GM23338 (cell line): ENCODE data around the gene NEFH. TPM values are rescaled to one million over a fixed set of nuclear protein-coding genes. Genes with fewer than 3 reads are reported as not detected.

Experiments
- ATAC-seq: fragments of 200-7000 bp; cut with Tn5 transposase; 3 replicates; pipeline ENCODE4 v1.9.1; 2020
- DNase-seq: peaks from one replicate; pipeline ENCODE4 v3.0.0-alpha.2; 2015; ENCODE audit warnings: low spot score
- H2AFZ ChIP-seq: fragments of 200-600 bp; sonication (generic); 2 replicates; pipeline ENCODE4 v1.8.0; 2016; ENCODE audit warnings: antibody characterized with exemption, mild to moderate bottlenecking, moderate library complexity
- H3F3A ChIP-seq: fragments of 200-600 bp; sonication (generic); replicated peaks from 2 replicates; pipeline ENCODE4 v1.8.0; 2017; ENCODE audit warnings: antibody characterized with exemption, mixed run types, low read depth
- H3K27ac ChIP-seq: fragments of 200-600 bp; sonication (generic); 2 replicates; pipeline ENCODE4 v1.6.1; 2016; ENCODE audit warnings: low read depth
- H3K27me3 ChIP-seq: fragments of 200-600 bp; sonication (generic); 2 replicates; pipeline ENCODE4 v1.8.0; 2016; ENCODE audit warnings: mild to moderate bottlenecking, mixed run types, moderate library complexity; ENCODE audit not compliant: insufficient read depth
- H3K36me3 ChIP-seq: fragments of 200-600 bp; sonication (generic); 2 replicates; pipeline ENCODE4 v1.8.0; 2016; ENCODE audit warnings: mild to moderate bottlenecking; ENCODE audit not compliant: insufficient read depth
- H3K4me1 ChIP-seq: fragments of 200-600 bp; sonication (generic); 2 replicates; pipeline ENCODE4 v1.8.0; 2016; ENCODE audit warnings: mild to moderate bottlenecking, moderate library complexity; ENCODE audit not compliant: insufficient read depth
- H3K4me2 ChIP-seq: fragments of 200-600 bp; sonication (generic); 2 replicates; pipeline ENCODE4 v1.7.1; 2017; ENCODE audit warnings: mixed run types
- H3K4me3 ChIP-seq: fragments of 200-600 bp; sonication (generic); 2 replicates; pipeline ENCODE4 v1.6.1; 2016; ENCODE audit warnings: mixed run types
- H3K79me2 ChIP-seq: fragments of 200-600 bp; sonication (generic); replicated peaks from 2 replicates; pipeline ENCODE4 v1.8.0; 2017; ENCODE audit warnings: mild to moderate bottlenecking; ENCODE audit not compliant: insufficient read depth
- H3K9me2 ChIP-seq: fragments of 200-600 bp; sonication (generic); 2 replicates; pipeline ENCODE4 v1.8.0; 2017; ENCODE audit not compliant: insufficient read depth
- H4K20me1 ChIP-seq: fragments of 200-600 bp; sonication (generic); replicated peaks from 2 replicates; pipeline ENCODE4 v1.8.0; 2017; ENCODE audit warnings: mild to moderate bottlenecking; ENCODE audit not compliant: insufficient read depth
- H3K27ac Mint-ChIP-seq: 2 replicates; pipeline ENCODE4 v1.8.0; 2020; ENCODE audit warnings: inconsistent platforms, mild to moderate bottlenecking, moderate library complexity, mixed read lengths
- H3K27me3 Mint-ChIP-seq: 3 replicates; pipeline ENCODE4 v1.8.0; 2022; ENCODE audit warnings: low read depth, mild to moderate bottlenecking, moderate library complexity, mixed read lengths, inconsistent platforms; ENCODE audit not compliant: insufficient read depth, poor library complexity
- H3K36me3 Mint-ChIP-seq: 3 replicates; pipeline ENCODE4 v1.8.0; 2021; ENCODE audit warnings: low read depth, mild to moderate bottlenecking, inconsistent platforms, moderate library complexity, mixed read lengths
- H3K4me1 Mint-ChIP-seq: 3 replicates; pipeline ENCODE4 v1.8.0; 2020; ENCODE audit warnings: mild to moderate bottlenecking, inconsistent platforms, mixed read lengths
- H3K4me3 Mint-ChIP-seq: 3 replicates; pipeline ENCODE4 v1.8.0; 2021; ENCODE audit warnings: moderate library complexity, mild to moderate bottlenecking, inconsistent platforms, mixed read lengths
- H3K9me3 Mint-ChIP-seq: 3 replicates; pipeline ENCODE4 v1.8.0; 2020; ENCODE audit warnings: moderate library complexity, mild to moderate bottlenecking, inconsistent platforms, mixed read lengths
- CTCF ChIP-seq, 2 experiments: fragments of 200-600 bp in 1 of 2; sonication (generic) in 1 of 2; conservative IDR thresholded peaks; 2 replicates each; pipeline versions ENCODE4 v1.5.1 to v1.6.1; 2016 to 2017; ENCODE audit warnings: antibody characterized with exemption in 2 of 2, low read depth in 2 of 2, mild to moderate bottlenecking in 2 of 2, moderate library complexity in 1 of 2
- EZH2 ChIP-seq: fragments of 200-600 bp; sonication (generic); IDR thresholded peaks from one replicate; pipeline ENCODE4 v1.8.0; 2017; ENCODE audit warnings: antibody characterized with exemption, mild to moderate bottlenecking, low read depth; ENCODE audit not compliant: unreplicated experiment
- EZH2phosphoT487 ChIP-seq: fragments of 200-600 bp; sonication (generic); IDR thresholded peaks from one replicate; pipeline ENCODE4 v1.8.1; 2018; ENCODE audit warnings: antibody characterized with exemption; ENCODE audit not compliant: unreplicated experiment
- JUNB ChIP-seq: IDR thresholded peaks from one replicate; pipeline ENCODE4 v1.6.1; 2016; ENCODE audit warnings: antibody characterized with exemption; ENCODE audit not compliant: unreplicated experiment
- REST ChIP-seq: IDR thresholded peaks from one replicate; pipeline ENCODE4 v1.6.1; 2018; ENCODE audit warnings: antibody characterized with exemption; ENCODE audit not compliant: unreplicated experiment
- ZNF331 ChIP-seq: fragments of 250-450 bp; sonication (Bioruptor Pico); IDR thresholded peaks from 2 replicates; pipeline ENCODE4 v1.5.0; 2020; ENCODE audit warnings: low read depth, mild to moderate bottlenecking, moderate library complexity
- polyA plus RNA-seq: library from polyadenylated mRNA; unstranded; fragments of >200 nt; fragmentation: Nextera tagmentation; extraction: Ambion mirVana; gene quantifications from 2 replicates; pipeline ENCODE4 v1.2.1, GENCODE V29; 2016
- total RNA-seq: library from RNA; depleted of rRNA; stranded (reverse); fragments of >200 nt; shearing (Covaris generic); gene quantifications from 2 replicates; pipeline ENCODE4 v1.2.3, GENCODE V29; 2014

The NEFH gene
- total and polyA plus RNA-seq, 2 experiments from 2014 or later, result 2.4 to 6.3 TPM

- Histone ChIP-seq H3K9me2 (no peaks in the 10 kb centered on the region), H3K4me1 (peaks cover 21% of the 10 kb centered on the region), H3K27ac (no peak overlapping the region), H2AFZ (no peak overlapping the region), H3K36me3 (no peaks in the 10 kb centered on the region), H3F3A (0 out of 2 replicates have a peak, but pooled peaks cover 2% of the 10 kb centered on the region), H4K20me1 (no peaks in the 10 kb centered on the region), H3K27me3 (peaks cover 34% of the 10 kb centered on the region), H3K4me2 (no peak overlapping the region), H3K4me3 (no peak overlapping the region), H3K79me2 (no peaks in the 10 kb centered on the region)
- ATAC-seq (no peak), DNase-seq (no peak)
- Mint-ChIP-seq H3K9me3 (peaks cover 4% of the 10 kb centered on the region; the same call in 2 of the 3 replicates), H3K27ac (no peak overlapping the region), H3K36me3 (peaks cover 3% of the 10 kb centered on the region; the same call in 2 of the 3 replicates), H3K4me3 (no peak overlapping the region), H3K27me3 (peaks cover 48% of the 10 kb centered on the region), H3K4me1 (peaks cover 30% of the 10 kb centered on the region)
- no peak for TF ChIP-seq ZNF331 (CRISPR knock-in tag)
- no peak for TF ChIP-seq REST
- TF ChIP-seq EZH2, result no peak
These were observed 4.5 kb upstream of the NEFH start for GRCh38 chr22:29475550-29475949.

- H3K27me3 ChIP-seq, result peaks cover 40% of the 10 kb centered on the region
- Mint-ChIP-seq H3K27me3 (peaks cover 50% of the 10 kb centered on the region), H3K4me1 (peaks cover 26% of the 10 kb centered on the region)
- TF ChIP-seq REST, result peak; percentile 70
- TF ChIP-seq EZH2phosphoT487, result no peak
- TF ChIP-seq CTCF (conservative IDR thresholded peaks at IDR 0.05; ENCODE audit: low read depth in 2 of 2), result no peak
- no peak for TF ChIP-seq JUNB
These were observed 3.9 kb upstream of the NEFH start for GRCh38 chr22:29476116-29476515.

More at GRCh38 chr22:29476116-29476515, 3.9 kb upstream of the NEFH start:
- Histone ChIP-seq H2AFZ (no peak overlapping the region), H3K9me2 (no peaks in the 10 kb centered on the region), H3K27ac (no peak overlapping the region), H4K20me1 (no peaks in the 10 kb centered on the region), H3K4me1 (peaks cover 21% of the 10 kb centered on the region), H3F3A (0 out of 2 replicates have a peak, but pooled peaks cover 3% of the 10 kb centered on the region), H3K79me2 (no peaks in the 10 kb centered on the region), H3K4me3 (no peak overlapping the region), H3K36me3 (no peaks in the 10 kb centered on the region), H3K4me2 (no peak overlapping the region)
- DNase-seq, result peak; percentile 28
- Mint-ChIP-seq H3K27ac (no peak overlapping the region), H3K36me3 (peaks cover 4% of the 10 kb centered on the region; the same call in 2 of the 3 replicates), H3K4me3 (no peak overlapping the region), H3K9me3 (peaks cover 5% of the 10 kb centered on the region; the same call in 2 of the 3 replicates)
- no peak for ATAC-seq
